Naive B cell (primary cell): ENCODE data around the gene TARBP2. TPM values are rescaled to one million over a fixed set of nuclear protein-coding genes. Genes with fewer than 3 reads are reported as not detected.
A peak's percentile ranks its signal among the peaks of the same experiment; 100 is the strongest.
"Not testable (repeated sequence)": the region's sequence is repeated elsewhere in the genome, so short reads cannot be mapped to it uniquely, and the experiment has no call there.

Source experiments
- ATAC-seq, 2 donors: fragments of 150-1000 bp; cut with Tn5 transposase; 2 replicates each; pipeline ENCODE4 v1.10.0; 2021; ENCODE audit warnings: low read depth in 2 of 2, mild to moderate bottlenecking in 2 of 2, moderate library complexity in 2 of 2
- DNase-seq: peaks from one replicate; pipeline ENCODE4 v3.0.0; 2022
- H3K27ac Mint-ChIP-seq, 6 donors: one replicate each; pipeline ENCODE4 v1.8.0; 2020 to 2022; ENCODE audit warnings: mild to moderate bottlenecking in 6 of 6, mixed read lengths in 6 of 6, moderate library complexity in 5 of 6, inconsistent platforms in 2 of 6
- H3K27me3 Mint-ChIP-seq, 3 donors: one replicate each; pipeline ENCODE4 v1.8.0; 2021 to 2022; ENCODE audit warnings: mixed read lengths in 3 of 3, mild to moderate bottlenecking in 1 of 3
- H3K36me3 Mint-ChIP-seq, 2 donors: one replicate each; pipeline ENCODE4 v1.8.0; 2020 to 2022; ENCODE audit warnings: mixed read lengths in 2 of 2, inconsistent platforms in 1 of 2, mild to moderate bottlenecking in 1 of 2
- H3K4me1 Mint-ChIP-seq, 3 donors: one replicate each; pipeline ENCODE4 v1.8.0; 2020 to 2022; ENCODE audit warnings: mixed read lengths in 3 of 3, inconsistent platforms in 1 of 3, mild to moderate bottlenecking in 1 of 3, moderate library complexity in 1 of 3
- H3K4me3 Mint-ChIP-seq, 8 donors: one replicate each; pipeline ENCODE4 v1.8.0; 2020 to 2022; ENCODE audit warnings: mild to moderate bottlenecking in 8 of 8, mixed read lengths in 8 of 8, moderate library complexity in 8 of 8, inconsistent platforms in 2 of 8
- H3K9me3 Mint-ChIP-seq, 7 donors: one replicate each; pipeline ENCODE4 v1.8.0; 2020 to 2022; ENCODE audit warnings: mixed read lengths in 7 of 7, mild to moderate bottlenecking in 5 of 7, inconsistent platforms in 2 of 7, moderate library complexity in 1 of 7
- polyA plus RNA-seq, 6 donors: library from polyadenylated mRNA; unstranded; fragments of 300-500 nt; fragmentation: Illumina TruSeq; gene quantifications; one replicate each; pipeline ENCODE4 v1.2.3, GENCODE V29; 2021; ENCODE audit warnings: low read depth in 6 of 6

The TARBP2 gene
- polyA plus RNA-seq, 6 donors from 2014 or later = 14.8 to 29.0 (median 18.5) TPM

- H3K36me3 Mint-ChIP-seq, H3K27me3 Mint-ChIP-seq, DNase-seq, ATAC-seq, H3K9me3 Mint-ChIP-seq: not testable (repeated sequence)
- Mint-ChIP-seq H3K27ac (peak overlapping the region in 1 of 6 donors; percentile 75), H3K4me1 (peaks cover 5 to 24% (median 11%) of the 10 kb centered on the region in 3 donors), H3K4me3 (peak overlapping the region in 1 of 8 donors; percentile 2)
Measured at GRCh38 chr12:53481458-53481857, 19.6 kb upstream of the TARBP2 start.

DNA sequence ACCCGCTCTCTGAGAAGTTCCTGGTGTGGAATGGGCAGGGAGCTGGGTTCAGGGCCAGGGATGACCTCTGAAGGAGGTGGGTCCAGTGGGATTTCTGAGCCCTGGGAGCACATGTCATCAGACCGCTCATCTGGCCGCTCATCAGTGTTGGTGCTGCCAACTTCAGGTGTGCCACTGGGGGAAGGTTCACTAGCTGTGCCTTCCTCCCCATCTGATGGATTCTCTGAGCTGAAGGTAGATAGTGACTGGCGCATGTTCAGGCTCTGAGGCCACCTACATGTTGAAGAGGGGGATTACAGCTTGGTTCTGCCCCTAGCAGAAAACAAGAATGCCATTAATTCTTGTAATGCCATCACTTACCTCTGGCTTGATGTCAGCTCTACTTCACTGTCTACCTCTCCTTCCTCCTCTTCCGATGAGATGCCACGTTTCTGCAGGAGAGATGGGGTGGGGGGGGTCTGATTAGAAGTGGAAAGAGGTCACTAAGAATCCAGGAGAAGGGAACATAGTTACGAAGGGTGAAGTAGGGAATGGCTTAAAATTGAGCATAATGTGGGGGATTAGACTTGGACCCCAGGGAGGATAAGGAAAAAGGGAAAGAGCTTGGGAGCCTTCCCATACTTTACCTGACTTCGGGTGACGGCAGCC, 19.0 kb upstream of the TARBP2 start:
- H3K9me3 Mint-ChIP-seq = no peaks in the 10 kb centered on the region
- H3K4me1 Mint-ChIP-seq = peaks cover 5 to 19% (median 11%) of the 10 kb centered on the region in 3 donors
- H3K4me3 Mint-ChIP-seq = peak overlapping the region in 1 of 8 donors; percentile 9
- ATAC-seq (peak; percentile 72 to 74), DNase-seq (no peak)
- H3K27me3 Mint-ChIP-seq = no peaks in the 10 kb centered on the region
- peaks cover 4 to 5% of the 10 kb centered on the region in 2 donors for H3K36me3 Mint-ChIP-seq
- peak overlapping the region; percentile 7 to 90 (median 52) for H3K27ac Mint-ChIP-seq

GRCh38 chr12:53482626-53483168, 18.4 kb upstream of the TARBP2 start:
- Mint-ChIP-seq H3K27ac (peak overlapping the region in 1 of 6 donors; percentile 75), H3K9me3 (no peaks in the 10 kb centered on the region)

GRCh38 chr12:53483225-53483978, 17.7 kb upstream of the TARBP2 start:
- Mint-ChIP-seq H3K36me3 (peaks cover 4 to 5% of the 10 kb centered on the region in 2 donors), H3K4me1 (peaks cover 5 to 19% (median 11%) of the 10 kb centered on the region in 3 donors), H3K4me3 (peak overlapping the region in 1 of 8 donors; percentile 61), H3K27ac (peak overlapping the region in 5 of 6 donors; percentile 9 to 83 (median 32)), H3K9me3 (no peaks in the 10 kb centered on the region), H3K27me3 (no peaks in the 10 kb centered on the region)
- DNase-seq = no peak
- peak in 1 of 2 donors; percentile 40 for ATAC-seq

More at GRCh38 chr12:53482626-53483168, 18.4 kb upstream of the TARBP2 start:
- H3K27me3 Mint-ChIP-seq = no peaks in the 10 kb centered on the region
- H3K4me3 Mint-ChIP-seq = no peak overlapping the region
- H3K36me3 Mint-ChIP-seq = peaks cover 4 to 5% of the 10 kb centered on the region in 2 donors
- DNase-seq (no peak), ATAC-seq (no peak)
- peaks cover 5 to 19% (median 11%) of the 10 kb centered on the region in 3 donors for H3K4me1 Mint-ChIP-seq

DNA sequence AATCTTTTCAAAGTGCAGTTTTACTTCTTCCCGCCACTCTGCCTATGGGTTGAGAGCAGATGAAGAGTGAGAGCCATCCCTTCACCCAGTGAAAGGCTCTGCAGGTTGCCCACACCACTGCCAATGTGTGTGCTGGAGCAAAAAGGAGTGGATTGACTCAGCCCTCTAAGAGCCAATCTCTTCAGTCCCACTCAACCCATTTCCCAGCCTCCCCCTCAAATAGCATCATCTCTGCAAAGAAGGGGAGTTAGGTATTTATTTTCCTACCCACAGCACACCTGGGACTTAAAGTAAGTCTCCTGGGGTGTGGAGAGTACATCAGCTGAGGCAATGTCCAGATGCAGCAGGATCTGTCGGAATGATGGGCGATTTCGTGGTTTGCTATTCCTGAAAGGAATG, 17.1 kb upstream of the TARBP2 start:
- Mint-ChIP-seq H3K36me3 (peaks cover 4 to 5% of the 10 kb centered on the region in 2 donors), H3K4me3 (peak overlapping the region in 2 of 8 donors; percentile 15 to 61), H3K4me1 (peaks cover 5 to 19% (median 11%) of the 10 kb centered on the region in 3 donors), H3K27ac (peak overlapping the region in 4 of 6 donors; percentile 20 to 76 (median 26)), H3K27me3 (no peaks in the 10 kb centered on the region), H3K9me3 (no peaks in the 10 kb centered on the region)
- DNase-seq (no peak), ATAC-seq (peak in 1 of 2 donors; percentile 2)

DNA sequence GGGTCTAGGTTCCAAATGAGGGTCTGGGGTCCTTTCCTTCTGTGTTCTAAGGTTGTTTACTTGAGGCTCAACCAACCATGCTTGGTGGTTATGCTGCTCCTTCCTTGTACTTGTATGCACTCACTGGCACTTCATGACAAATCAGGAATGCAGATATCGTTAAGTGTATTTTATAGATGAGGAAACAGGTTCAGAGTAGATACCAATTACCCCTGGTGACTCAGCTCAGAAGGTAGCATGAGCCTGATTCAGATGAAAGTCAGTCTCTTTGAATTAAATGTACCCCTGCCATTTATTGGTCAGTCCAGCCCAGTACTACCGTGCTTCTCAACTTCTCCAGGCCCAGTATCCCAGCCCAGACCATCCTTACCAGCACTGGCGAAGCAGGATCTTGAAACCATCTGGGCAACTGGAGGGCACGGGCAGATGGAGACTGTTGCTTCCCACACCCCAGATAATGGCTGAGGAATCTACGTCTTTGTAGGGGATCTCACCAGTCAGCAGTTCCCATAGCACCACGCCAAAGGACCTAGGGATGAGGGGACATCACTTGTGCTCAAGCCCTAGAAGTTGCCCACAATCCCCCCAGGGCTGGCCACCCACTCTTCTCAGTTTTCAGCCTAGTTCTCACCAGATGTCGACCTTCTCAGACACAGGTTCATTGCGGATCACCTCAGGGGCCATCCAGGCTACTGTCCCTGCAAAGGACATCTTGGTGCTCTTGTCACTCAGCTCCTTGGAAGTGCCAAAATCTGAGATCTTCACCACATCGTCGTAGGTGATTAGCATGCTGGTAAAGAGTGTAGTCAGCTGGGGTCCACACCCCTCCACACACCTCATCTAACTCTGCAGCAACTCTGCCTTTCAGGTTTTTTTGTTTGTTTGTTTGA, 16.2 kb upstream of the TARBP2 start:
- H3K4me1 Mint-ChIP-seq = peaks cover 8 to 19% (median 11%) of the 10 kb centered on the region in 3 donors
- H3K27me3 Mint-ChIP-seq = no peaks in the 10 kb centered on the region
- H3K9me3 Mint-ChIP-seq = no peaks in the 10 kb centered on the region
- peak overlapping the region in 2 of 6 donors; percentile 65 to 66 for H3K27ac Mint-ChIP-seq
- DNase-seq (no peak), ATAC-seq (no peak)
- H3K4me3 Mint-ChIP-seq = no peak overlapping the region
- peaks cover 4 to 5% of the 10 kb centered on the region in 2 donors for H3K36me3 Mint-ChIP-seq

GRCh38 chr12:53485955-53486735, 14.9 kb upstream of the TARBP2 start:
- DNase-seq (no peak), ATAC-seq (no peak)
- H3K4me3 Mint-ChIP-seq = no peak overlapping the region
- H3K27me3 Mint-ChIP-seq = no peaks in the 10 kb centered on the region
- no peaks in the 10 kb centered on the region for H3K9me3 Mint-ChIP-seq
- H3K36me3 Mint-ChIP-seq = peaks cover 4 to 5% of the 10 kb centered on the region in 2 donors
- H3K4me1 Mint-ChIP-seq = peaks cover 8 to 19% (median 13%) of the 10 kb centered on the region in 3 donors
- H3K27ac Mint-ChIP-seq = peak overlapping the region in 2 of 6 donors; percentile 60 to 61

- H3K27me3 Mint-ChIP-seq = no peaks in the 10 kb centered on the region
- peaks cover 4% of the 10 kb centered on the region in 2 donors for H3K36me3 Mint-ChIP-seq
- peaks cover 8 to 16% (median 16%) of the 10 kb centered on the region in 3 donors for H3K4me1 Mint-ChIP-seq
- peak overlapping the region in 2 of 6 donors; percentile 61 to 66 for H3K27ac Mint-ChIP-seq
- H3K9me3 Mint-ChIP-seq = no peaks in the 10 kb centered on the region
- ATAC-seq (no peak), DNase-seq (no peak)
- H3K4me3 Mint-ChIP-seq = no peak overlapping the region
Measured at GRCh38 chr12:53486736-53487487, 14.2 kb upstream of the TARBP2 start.

- no peak for DNase-seq
- Mint-ChIP-seq H3K4me1 (peaks cover 21 to 25% (median 24%) of the 10 kb centered on the region in 3 donors), H3K36me3 (no peaks in the 10 kb centered on the region), H3K9me3 (no peaks in the 10 kb centered on the region), H3K4me3 (peak overlapping the region in 1 of 8 donors; percentile 18), H3K27me3 (no peaks in the 10 kb centered on the region), H3K27ac (peak overlapping the region in 2 of 6 donors; percentile 47 to 53)
- no peak for ATAC-seq
Measured at GRCh38 chr12:53489242-53489864, 11.7 kb upstream of the TARBP2 start.

DNA sequence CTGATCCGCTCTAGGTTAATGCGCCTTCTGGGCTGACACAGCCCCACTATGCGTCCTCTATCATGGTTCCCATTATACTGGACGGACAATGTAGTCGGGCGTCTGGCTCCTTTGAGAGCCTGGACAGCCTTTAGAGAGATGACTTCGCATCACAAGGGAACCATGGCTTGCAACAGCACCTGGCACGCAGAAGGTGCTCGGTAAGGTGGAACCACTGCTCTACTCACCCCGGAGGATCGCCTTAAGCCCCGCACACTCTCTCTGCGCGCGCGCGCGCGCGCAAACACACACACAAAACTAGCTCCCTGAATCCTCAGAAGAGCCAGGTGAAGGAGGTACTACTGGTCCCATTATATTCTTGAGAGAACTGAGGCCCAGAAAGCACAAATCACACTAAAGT, 8.9 kb upstream of the TARBP2 start:
- peaks cover 21 to 27% (median 25%) of the 10 kb centered on the region in 3 donors for H3K4me1 Mint-ChIP-seq
- no peaks in the 10 kb centered on the region for H3K9me3 Mint-ChIP-seq
- ATAC-seq = peak; percentile 12 to 19
- peak; percentile 21 for DNase-seq
- H3K36me3 Mint-ChIP-seq = no peaks in the 10 kb centered on the region
- H3K27me3 Mint-ChIP-seq = no peaks in the 10 kb centered on the region
- H3K4me3 Mint-ChIP-seq = peak overlapping the region; percentile 86 to 97 (median 94)
- peak overlapping the region; percentile 85 to 97 (median 94) for H3K27ac Mint-ChIP-seq

GRCh38 chr12:53492830-53493609, 8.1 kb upstream of the TARBP2 start:
- H3K9me3 Mint-ChIP-seq = no peaks in the 10 kb centered on the region
- ATAC-seq = peak; percentile 93 to 95
- peak; percentile 91 for DNase-seq
- H3K27ac Mint-ChIP-seq = peak overlapping the region; percentile 95 to 99 (median 97)
- H3K36me3 Mint-ChIP-seq = no peaks in the 10 kb centered on the region
- peak overlapping the region; percentile 86 to 97 (median 94) for H3K4me3 Mint-ChIP-seq
- H3K4me1 Mint-ChIP-seq = peaks cover 21 to 28% (median 27%) of the 10 kb centered on the region in 3 donors
- H3K27me3 Mint-ChIP-seq = no peaks in the 10 kb centered on the region
